Ovary (tissue), 3 donors: Measurements from ENCODE around the gene HIBADH.

Experiments used
- EP300 ChIP-seq: sonication (generic); formaldehyde crosslinking; IDR thresholded peaks from one replicate; pipeline ENCODE4 v1.6.1; 2017; ENCODE audit warnings: antibody characterized with exemption
- TF ChIP-seq, protein P1 (sequence below), 3 donors: fragments of 450-650 bp in 2 of 3; fragments of 200-600 bp in 1 of 3; IDR thresholded peaks; one replicate each; pipeline versions ENCODE4 v1.5.1 to v1.8.0; 2016 to 2022; ENCODE audit warnings: antibody characterized with exemption in 3 of 3, mild to moderate bottlenecking in 1 of 3
- donor health status: DM: no; HTN: no; CAD: no.

DNA sequence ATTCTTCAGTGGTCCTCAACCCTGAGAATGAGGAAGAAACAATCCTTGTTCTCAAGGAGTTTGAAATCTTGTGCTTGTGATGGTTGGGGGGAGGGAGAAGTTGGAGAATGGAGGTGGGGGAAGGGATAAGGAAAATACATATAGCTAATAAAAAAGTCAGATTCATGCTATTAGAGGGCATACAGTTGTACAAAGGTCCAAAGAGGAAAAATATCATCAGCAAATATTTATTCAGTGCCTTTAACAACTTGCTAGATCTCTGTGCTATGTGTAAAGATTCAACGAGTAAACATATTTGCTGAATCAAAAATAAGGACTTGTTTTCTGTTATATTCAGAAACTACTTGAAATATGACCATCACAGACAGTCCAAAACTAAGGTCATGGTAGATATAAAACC is 114.4 kb downstream of the HIBADH start:
- TF ChIP-seq, protein P1, sequence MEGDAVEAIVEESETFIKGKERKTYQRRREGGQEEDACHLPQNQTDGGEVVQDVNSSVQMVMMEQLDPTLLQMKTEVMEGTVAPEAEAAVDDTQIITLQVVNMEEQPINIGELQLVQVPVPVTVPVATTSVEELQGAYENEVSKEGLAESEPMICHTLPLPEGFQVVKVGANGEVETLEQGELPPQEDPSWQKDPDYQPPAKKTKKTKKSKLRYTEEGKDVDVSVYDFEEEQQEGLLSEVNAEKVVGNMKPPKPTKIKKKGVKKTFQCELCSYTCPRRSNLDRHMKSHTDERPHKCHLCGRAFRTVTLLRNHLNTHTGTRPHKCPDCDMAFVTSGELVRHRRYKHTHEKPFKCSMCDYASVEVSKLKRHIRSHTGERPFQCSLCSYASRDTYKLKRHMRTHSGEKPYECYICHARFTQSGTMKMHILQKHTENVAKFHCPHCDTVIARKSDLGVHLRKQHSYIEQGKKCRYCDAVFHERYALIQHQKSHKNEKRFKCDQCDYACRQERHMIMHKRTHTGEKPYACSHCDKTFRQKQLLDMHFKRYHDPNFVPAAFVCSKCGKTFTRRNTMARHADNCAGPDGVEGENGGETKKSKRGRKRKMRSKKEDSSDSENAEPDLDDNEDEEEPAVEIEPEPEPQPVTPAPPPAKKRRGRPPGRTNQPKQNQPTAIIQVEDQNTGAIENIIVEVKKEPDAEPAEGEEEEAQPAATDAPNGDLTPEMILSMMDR (IDR thresholded peaks at IDR 0.05) = no peak
- no peak for TF ChIP-seq EP300
